GM18508 (cell line): ENCODE results near the gene EXOC1.

Experiments
- ATAC-seq: cut with Tn5 transposase; IDR thresholded peaks from one replicate; pipeline ENCODE4 v1.9.1; 2021; ENCODE audit warnings: moderate number of reproducible peaks; ENCODE audit not compliant: insufficient read depth, unreplicated experiment

EXOC1 gene

DNA sequence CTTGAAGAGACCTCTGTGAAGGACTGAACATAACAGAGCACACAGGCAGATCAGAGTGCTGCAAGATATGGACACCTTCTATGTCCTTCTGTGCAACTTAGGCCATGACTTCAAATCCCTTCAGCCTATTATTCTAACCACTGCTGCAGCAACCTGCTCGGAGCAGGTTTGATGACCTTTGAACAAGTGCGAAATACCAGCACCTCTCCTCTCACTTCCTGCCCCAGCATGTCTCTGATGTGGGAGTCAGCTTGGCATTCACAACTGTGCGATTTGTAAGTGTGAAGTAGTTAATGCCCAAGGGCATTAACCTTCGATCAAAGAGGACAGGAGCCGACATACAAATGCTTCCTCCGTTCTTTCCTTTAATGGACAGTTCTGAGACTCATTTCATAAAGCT lies 1.6 kb upstream of the EXOC1 start:
- ATAC-seq: no peak

GRCh38 chr4:55854129-55854528 lies 681 bp downstream of the EXOC1 start:
- no peak for ATAC-seq

GRCh38 chr4:55857586-55857985 lies 4.1 kb downstream of the EXOC1 start:
- ATAC-seq: no peak

GRCh38 chr4:55859711-55860110 lies 6.3 kb downstream of the EXOC1 start:
- no peak for ATAC-seq

DNA sequence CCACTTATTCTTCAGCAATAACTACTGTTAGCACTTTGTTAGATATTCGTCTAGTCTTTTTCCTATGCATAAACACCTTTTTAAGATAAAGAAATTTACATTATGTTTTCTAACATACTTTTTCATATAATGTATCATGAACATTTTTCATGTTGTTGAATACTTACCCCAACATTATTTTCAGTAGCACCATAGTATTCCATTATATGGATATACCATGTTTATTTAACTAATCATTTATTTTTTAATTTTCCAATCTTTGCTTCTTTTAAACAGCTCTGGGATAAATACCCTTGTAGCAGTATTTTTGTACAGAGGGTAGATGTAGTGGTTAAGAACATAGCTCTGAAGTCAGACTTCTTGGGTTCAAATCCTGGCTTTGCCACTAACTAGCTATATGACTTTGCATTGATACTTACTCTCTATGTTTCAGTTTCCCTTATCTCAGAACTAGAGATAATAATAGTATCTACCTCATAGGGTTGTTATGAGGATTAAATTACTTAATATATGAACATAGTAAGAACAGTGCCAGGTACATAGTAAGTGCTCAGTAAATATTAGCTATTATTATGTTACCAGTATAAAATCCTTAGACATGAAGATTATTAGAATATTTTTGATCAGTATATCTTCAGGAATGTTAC lies 11.3 kb downstream of the EXOC1 start:
- no peak for ATAC-seq

DNA sequence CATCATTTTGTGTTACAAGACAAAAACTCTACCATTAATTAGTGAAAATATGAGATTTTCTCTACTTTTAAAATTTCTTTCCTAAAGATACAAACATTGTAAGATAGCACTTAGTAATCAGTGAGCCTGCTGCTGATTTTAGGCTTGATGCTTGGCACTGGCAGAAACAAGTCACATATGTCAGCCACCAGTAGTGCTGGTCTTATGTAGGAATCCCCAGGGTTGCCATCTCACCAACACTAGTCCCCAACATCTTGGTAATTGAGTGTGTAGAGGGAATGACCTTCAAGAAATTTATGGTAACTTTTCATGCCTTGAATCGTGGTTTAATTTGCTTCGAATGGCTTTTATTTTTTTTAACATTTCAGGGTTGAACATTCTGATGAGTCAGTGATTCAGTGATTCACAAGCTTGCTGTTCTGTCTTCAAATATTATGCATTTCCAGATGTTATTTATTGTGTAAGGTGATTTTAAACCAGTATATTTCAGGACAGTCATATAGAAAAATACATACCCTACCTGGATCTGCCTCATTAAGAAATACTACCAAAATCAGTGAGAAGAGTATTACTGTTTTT lies 11.9 kb downstream of the EXOC1 start:
- ATAC-seq: no peak

GRCh38 chr4:55866290-55866907 lies 13.0 kb downstream of the EXOC1 start:
- ATAC-seq: peak; percentile 81

DNA sequence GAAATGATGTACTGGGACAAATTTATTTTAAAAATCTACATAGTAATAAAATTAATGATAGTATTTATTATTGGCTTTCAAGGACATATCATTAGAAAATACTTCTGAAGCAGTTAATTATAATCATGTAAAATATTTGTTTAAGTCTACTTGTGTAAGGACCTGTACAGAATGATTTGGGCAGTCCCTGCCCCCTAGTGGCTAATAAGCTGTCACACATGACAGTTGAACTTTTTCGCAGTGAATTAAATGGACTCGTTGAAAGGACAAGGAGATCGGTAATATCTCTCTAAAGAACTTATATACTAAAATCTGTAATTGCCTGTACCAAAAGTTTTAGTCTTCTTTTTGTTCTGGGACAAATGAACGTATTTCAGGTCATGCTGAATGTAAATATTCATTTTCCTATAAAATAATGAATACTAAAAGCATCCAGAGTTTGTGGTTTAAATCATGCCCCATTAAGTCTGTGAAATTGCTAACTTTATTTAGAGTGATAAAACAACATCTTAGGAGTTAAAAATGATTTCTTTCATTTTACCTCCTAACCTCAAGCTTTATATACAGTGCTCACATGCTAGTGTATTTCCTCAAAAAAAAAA lies 13.6 kb downstream of the EXOC1 start:
- peak; percentile 57 for ATAC-seq

GRCh38 chr4:55868581-55869090 lies 15.2 kb downstream of the EXOC1 start:
- no peak for ATAC-seq

DNA sequence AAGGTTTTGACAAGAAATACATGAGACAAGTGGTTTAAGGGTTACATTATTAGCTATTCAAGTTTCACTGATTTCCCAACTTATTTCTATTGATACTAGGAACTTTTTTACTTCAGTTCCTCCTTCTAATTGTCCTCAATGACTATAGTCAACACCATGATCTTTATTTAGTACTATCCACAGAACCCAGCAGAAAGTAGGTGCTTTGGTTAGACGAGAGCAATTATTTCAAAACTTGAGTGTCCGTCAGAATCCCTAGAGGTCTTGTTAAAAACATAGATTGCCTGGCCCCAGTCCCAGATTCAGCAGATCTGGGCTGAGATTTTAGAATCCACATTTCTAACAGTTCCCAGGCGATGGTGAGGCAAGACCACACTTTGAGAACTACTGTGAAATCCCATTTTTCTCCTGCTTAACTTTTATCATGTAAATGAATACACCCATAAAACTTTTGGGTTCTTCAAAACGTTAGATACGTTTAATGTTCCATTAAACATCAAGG lies 17.9 kb downstream of the EXOC1 start:
- no peak for ATAC-seq

- no peak for ATAC-seq
Observed at GRCh38 chr4:55874831-55875230, 21.4 kb downstream of the EXOC1 start.

GRCh38 chr4:55876387-55876786 lies 22.9 kb downstream of the EXOC1 start:
- ATAC-seq: no peak

- ATAC-seq: no peak
Observed at GRCh38 chr4:55879224-55879623, 25.8 kb downstream of the EXOC1 start.

GRCh38 chr4:55880652-55881280 lies 27.3 kb downstream of the EXOC1 start:
- no peak for ATAC-seq

GRCh38 chr4:55884093-55884850 lies 30.8 kb downstream of the EXOC1 start:
- no peak for ATAC-seq

GRCh38 chr4:55884851-55885219 lies 31.4 kb downstream of the EXOC1 start:
- no peak for ATAC-seq

DNA sequence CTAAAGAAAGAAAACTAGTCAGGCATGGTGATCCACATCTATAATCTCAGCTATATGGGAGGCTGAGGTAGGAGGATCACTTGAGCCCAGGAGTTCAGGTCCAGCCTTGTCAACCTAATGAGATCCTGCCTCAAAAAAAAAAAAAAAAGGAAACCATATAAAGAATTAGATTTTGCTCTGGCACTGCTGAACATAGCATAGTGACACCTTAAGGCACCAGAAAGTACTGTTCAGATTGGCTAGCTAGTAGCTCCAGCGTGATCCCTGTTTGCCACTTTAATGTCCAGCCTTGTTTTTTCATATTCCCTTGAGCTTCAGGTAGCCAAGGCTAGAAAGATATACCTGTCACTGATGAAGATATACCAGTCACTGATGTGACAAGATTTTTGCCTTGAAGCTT lies 34.1 kb downstream of the EXOC1 start:
- ATAC-seq: no peak

DNA sequence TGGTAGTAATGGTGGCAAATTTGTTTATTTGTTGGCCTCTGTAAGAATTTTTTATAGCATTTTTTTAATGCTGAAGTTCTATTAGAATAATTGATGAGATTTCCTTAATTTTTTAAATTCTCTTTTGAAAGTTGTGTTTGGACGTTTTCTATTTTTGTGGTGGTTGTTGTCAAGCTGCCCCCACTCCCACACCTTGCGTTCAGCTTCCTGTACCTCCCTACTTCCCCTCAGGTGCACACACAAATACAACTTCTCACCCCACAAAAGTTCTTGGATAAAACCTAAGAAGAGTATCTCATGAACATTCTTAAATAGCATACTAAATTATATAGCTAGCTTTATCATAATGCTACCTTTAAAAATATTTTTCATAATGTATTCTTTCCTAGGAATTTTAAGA lies 38.7 kb downstream of the EXOC1 start:
- ATAC-seq: no peak

- no peak for ATAC-seq
Observed at GRCh38 chr4:55896622-55897021, 43.2 kb downstream of the EXOC1 start.

- ATAC-seq: no peak
Observed at GRCh38 chr4:55902677-55903076, 49.2 kb downstream of the EXOC1 start.
